Calu3 (cell line): ENCODE results near the gene AAR2. TPM values are rescaled to one million over a fixed set of nuclear protein-coding genes. Genes with fewer than 3 reads are reported as not detected.

Experiments
- BruUV-seq: library from RNA; stranded (reverse); fragments of 400-500 nt; replicated peaks from 2 replicates; lab custom pipeline; 2021; lab: Mats Ljungman, UMichigan
- CTCF ChIA-PET: fragments of 300-600 bp; sonication (Branson Sonifier 250); formaldehyde crosslinking; loops from one replicate; lab custom pipeline; 2022; ENCODE audit warnings: antibody characterized with exemption; lab: Charles Lee
- DNase-seq: peaks from one replicate; pipeline ENCODE4 v3.0.0; 2022
- H3K27ac Mint-ChIP-seq: one replicate; pipeline ENCODE4 v1.8.0; 2022; ENCODE audit warnings: mixed read lengths; ENCODE audit not compliant: unreplicated experiment
- H3K27me3 Mint-ChIP-seq: one replicate; pipeline ENCODE4 v1.8.0; 2022; ENCODE audit warnings: mixed read lengths; ENCODE audit not compliant: unreplicated experiment
- H3K36me3 Mint-ChIP-seq: one replicate; pipeline ENCODE4 v1.8.0; 2022; ENCODE audit warnings: mild to moderate bottlenecking, moderate library complexity, mixed read lengths; ENCODE audit not compliant: insufficient read depth, unreplicated experiment
- H3K4me1 Mint-ChIP-seq: one replicate; pipeline ENCODE4 v1.8.0; 2022; ENCODE audit warnings: mild to moderate bottlenecking, low read depth, mixed read lengths; ENCODE audit not compliant: unreplicated experiment
- H3K4me3 Mint-ChIP-seq: one replicate; pipeline ENCODE4 v1.8.0; 2022; ENCODE audit warnings: mild to moderate bottlenecking, low read depth, moderate library complexity, mixed read lengths; ENCODE audit not compliant: unreplicated experiment
- H3K9me3 Mint-ChIP-seq: one replicate; pipeline ENCODE4 v1.8.0; 2022; ENCODE audit warnings: low read depth, mixed read lengths; ENCODE audit not compliant: unreplicated experiment
- intact Hi-C: fragments of 100-400 bp; cut with micrococcal nuclease; formaldehyde crosslinking; loops from one replicate; pipeline ENCODE4 v1.10.0; 2022; ENCODE audit not compliant: unreplicated experiment
- total RNA-seq: library from RNA; stranded (reverse); gene quantifications from 2 replicates; pipeline ENCODE4 v1.2.3, GENCODE V29; 2022
- TF ChIP-seq, protein P1 (sequence below): fragments of 200-600 bp; IDR thresholded peaks from one replicate; pipeline ENCODE4 v1.8.0; 2022; ENCODE audit warnings: antibody characterized with exemption; ENCODE audit not compliant: unreplicated experiment

Gene AAR2
- total RNA-seq, 1 experiment from 2014 or later: 37.0 TPM

GRCh38 chr20:36228770-36229169 lies 7.5 kb upstream of the AAR2 start:
- TF ChIP-seq, protein P1, sequence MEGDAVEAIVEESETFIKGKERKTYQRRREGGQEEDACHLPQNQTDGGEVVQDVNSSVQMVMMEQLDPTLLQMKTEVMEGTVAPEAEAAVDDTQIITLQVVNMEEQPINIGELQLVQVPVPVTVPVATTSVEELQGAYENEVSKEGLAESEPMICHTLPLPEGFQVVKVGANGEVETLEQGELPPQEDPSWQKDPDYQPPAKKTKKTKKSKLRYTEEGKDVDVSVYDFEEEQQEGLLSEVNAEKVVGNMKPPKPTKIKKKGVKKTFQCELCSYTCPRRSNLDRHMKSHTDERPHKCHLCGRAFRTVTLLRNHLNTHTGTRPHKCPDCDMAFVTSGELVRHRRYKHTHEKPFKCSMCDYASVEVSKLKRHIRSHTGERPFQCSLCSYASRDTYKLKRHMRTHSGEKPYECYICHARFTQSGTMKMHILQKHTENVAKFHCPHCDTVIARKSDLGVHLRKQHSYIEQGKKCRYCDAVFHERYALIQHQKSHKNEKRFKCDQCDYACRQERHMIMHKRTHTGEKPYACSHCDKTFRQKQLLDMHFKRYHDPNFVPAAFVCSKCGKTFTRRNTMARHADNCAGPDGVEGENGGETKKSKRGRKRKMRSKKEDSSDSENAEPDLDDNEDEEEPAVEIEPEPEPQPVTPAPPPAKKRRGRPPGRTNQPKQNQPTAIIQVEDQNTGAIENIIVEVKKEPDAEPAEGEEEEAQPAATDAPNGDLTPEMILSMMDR: no peak
- Mint-ChIP-seq H3K27ac (no peak overlapping the region), H3K27me3 (no peaks in the 10 kb centered on the region), H3K36me3 (peaks cover 12% of the 10 kb centered on the region), H3K4me1 (no peaks in the 10 kb centered on the region), H3K4me3 (no peak overlapping the region), H3K9me3 (no peaks in the 10 kb centered on the region)
- no peak for DNase-seq
- CTCF ChIA-PET: interaction anchor here (0.9 kb wide), 1 partner anchor 8 kb away, joined by 3 read pairs; the partner anchor contains the start of gene AAR2
- BruUV-seq: no TSS peak
- intact Hi-C loops: no loop called here

GRCh38 chr20:36230019-36230418 lies 6.3 kb upstream of the AAR2 start:
- Mint-ChIP-seq H3K27me3 (no peaks in the 10 kb centered on the region), H3K9me3 (no peaks in the 10 kb centered on the region), H3K27ac (no peak overlapping the region), H3K4me3 (no peak overlapping the region), H3K4me1 (no peaks in the 10 kb centered on the region), H3K36me3 (peaks cover 12% of the 10 kb centered on the region)
- TF ChIP-seq, protein P1: no peak
- intact Hi-C loops: no loop called here
- no peak for DNase-seq
- BruUV-seq: no TSS peak
- CTCF ChIA-PET: no interaction called here

- CTCF ChIA-PET: no interaction called here
- no TSS peak for BruUV-seq
Measured at GRCh38 chr20:36231331-36231730, 4.9 kb upstream of the AAR2 start.

DNA sequence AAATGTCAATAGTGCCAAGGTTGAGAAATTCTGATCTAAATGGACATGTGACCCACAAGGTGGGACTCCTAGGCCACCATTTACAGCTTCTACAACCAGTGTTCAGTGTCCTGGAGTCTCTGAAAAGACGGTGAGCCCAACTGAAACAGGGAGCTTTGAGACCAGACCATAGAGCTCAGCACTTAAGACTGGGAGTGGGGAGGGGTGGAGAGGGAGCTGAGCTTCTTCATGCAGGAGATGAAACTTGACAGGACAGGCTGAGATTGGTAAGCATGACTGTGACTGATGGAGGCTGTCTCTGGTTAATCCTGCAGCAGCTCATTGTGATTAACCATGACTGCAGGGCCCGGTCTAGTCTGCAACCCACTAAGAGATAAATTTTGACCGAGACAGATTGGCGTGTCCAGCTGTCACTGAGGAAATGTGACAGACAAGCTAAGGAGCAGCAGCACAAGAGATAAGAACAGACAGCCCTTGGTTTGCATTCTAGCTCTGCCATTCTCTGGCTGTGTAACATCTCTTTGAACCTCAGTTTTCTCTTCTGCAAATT lies 1.4 kb upstream of the AAR2 start:
- CTCF ChIA-PET: interaction anchor here (0.8 kb wide), 2 partner anchors 32 to 155 kb away, joined by 3 read pairs; no protein-coding TSS in a partner anchor
- TF ChIP-seq, protein P1: no peak
- no peak for DNase-seq
- Mint-ChIP-seq H3K27me3 (no peaks in the 10 kb centered on the region), H3K9me3 (no peaks in the 10 kb centered on the region), H3K27ac (no peak overlapping the region), H3K4me3 (no peak overlapping the region), H3K36me3 (peaks cover 18% of the 10 kb centered on the region), H3K4me1 (peaks cover 10% of the 10 kb centered on the region)
- no TSS peak for BruUV-seq
- intact Hi-C loops: no loop called here

More at GRCh38 chr20:36231331-36231730, 4.9 kb upstream of the AAR2 start:
- TF ChIP-seq, protein P1: no peak
- no peak overlapping the region for H3K27ac Mint-ChIP-seq
- H3K4me1 Mint-ChIP-seq: no peaks in the 10 kb centered on the region
- H3K4me3 Mint-ChIP-seq: no peak overlapping the region
- peaks cover 11% of the 10 kb centered on the region for H3K36me3 Mint-ChIP-seq
- no peak for DNase-seq
- no peaks in the 10 kb centered on the region for H3K9me3 Mint-ChIP-seq
- intact Hi-C loops: no loop called here
- no peaks in the 10 kb centered on the region for H3K27me3 Mint-ChIP-seq
